SKM-1 treated with dmso at 0.1 percent for 144 hours (cell line): ENCODE measurements around the gene OR3A2.
A peak's percentile ranks its signal among the peaks of the same experiment; 100 is the strongest.
"Not testable (repeated sequence)": the region's sequence is repeated elsewhere in the genome, so short reads cannot be mapped to it uniquely, and the experiment has no call there.

Experiments used
- DNase-seq: peaks from one replicate; lab custom pipeline; 2025; ENCODE audit not compliant: unreplicated experiment; lab: John Stamatoyannopoulos, UW

OR3A2 gene

DNA sequence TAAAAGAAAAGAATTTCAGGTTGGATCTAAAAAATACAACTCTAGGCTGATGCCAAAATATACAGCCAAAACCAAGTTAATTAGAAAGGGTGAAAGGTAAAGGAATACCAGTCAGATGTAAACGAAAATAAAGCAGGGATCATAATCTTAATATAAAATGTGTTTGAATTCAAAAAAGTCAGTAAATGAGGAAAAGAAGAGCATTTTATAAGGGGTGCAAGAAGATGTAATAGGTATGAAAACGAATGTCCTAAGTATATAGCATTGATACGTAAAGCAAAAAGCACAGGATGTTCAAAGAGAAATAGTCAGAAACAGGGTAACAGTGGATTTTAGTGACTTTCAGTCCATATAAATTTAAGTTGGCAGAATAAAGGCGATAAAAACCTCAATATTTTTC, 90.5 kb downstream of the OR3A2 start:
- no peak for DNase-seq

DNA sequence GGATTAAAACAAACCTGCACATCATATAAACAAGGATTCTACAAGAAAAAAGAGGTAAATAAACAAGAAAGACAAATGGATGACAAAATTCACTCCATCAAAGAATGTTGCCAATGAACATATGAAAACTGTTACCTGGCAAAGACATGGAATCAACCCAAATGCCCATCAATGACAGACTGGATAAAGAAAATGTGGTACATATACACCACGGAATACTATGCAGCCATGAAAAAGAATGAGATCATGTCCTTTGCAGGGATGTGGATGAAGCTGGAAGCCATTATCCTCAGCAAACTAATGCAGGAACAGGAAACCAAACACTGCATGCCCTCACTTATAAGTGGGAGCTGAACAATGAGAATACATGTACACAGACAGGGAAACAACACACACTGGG, 92.6 kb downstream of the OR3A2 start:
- not testable (repeated sequence) for DNase-seq

DNA sequence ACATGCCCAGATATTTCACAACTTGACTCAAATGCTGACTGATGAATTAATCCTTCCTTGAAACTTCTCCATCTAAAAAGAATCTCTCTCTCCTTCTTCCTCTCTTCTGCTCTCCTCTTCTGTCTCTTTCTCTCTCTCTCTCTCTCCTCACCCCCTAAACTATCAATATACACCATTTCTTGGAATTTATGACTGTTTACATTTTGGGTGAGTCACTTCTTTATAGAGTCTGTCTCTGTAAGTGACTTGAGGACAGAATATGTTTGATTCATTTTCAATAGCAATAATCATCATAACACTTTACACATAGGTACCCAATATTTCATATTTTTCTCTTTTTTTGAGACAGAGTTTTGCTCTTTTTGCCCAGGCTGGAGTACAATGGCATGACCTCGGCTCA, 103.2 kb downstream of the OR3A2 start:
- no peak for DNase-seq

DNA sequence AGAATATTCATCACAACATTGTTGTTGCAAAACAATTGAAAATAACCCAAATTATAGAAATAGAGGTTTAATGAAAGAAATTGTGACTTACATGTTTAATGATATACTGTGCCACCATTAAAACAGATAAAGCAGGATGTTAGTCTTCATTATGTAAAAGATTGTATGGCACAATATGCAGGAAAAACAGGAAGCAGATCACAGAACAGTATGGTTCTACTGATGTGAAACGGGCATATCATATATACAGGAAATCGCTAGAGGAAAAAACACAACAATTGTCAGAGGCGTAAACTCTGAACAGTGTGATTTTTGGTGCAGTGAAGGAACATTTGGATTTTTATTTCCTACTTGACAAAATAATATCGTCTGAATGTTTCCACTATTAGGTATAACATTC, 110.0 kb downstream of the OR3A2 start:
- no peak for DNase-seq

DNA sequence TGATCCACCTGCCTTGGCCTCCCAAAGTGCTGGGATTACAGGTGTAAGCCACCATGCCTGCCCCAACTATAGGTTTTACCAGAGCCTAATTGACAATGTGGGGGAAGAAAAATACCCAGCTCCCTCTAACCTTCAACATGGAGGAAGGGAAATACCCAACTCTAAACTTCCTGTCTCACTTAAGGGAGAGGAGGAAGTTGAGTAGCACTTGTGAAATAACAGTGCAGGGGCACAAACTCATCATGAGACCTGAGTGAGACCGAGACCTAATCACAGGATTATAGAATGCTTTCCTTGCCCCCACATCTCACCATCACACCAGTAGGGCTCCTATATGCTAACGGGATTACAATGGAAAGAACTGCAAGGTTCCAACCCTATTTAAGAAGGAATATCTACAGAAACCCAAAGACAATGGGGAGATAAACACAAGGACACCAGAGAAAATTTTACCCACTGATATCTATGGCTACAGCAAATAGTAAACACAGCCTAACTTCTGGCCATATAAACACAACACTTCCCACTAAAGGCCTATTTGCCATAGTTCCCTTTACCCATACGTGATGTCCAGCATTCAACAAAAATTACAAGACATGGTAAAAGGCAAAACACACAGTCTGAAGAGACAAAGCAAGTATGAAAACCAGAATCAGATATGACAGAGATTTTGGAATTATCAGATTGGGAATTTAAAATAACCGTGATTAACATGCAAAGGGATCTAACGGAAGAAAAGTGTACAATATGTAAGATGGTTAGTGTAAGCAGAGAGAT, 114.8 kb downstream of the OR3A2 start:
- DNase-seq, result no peak

DNA sequence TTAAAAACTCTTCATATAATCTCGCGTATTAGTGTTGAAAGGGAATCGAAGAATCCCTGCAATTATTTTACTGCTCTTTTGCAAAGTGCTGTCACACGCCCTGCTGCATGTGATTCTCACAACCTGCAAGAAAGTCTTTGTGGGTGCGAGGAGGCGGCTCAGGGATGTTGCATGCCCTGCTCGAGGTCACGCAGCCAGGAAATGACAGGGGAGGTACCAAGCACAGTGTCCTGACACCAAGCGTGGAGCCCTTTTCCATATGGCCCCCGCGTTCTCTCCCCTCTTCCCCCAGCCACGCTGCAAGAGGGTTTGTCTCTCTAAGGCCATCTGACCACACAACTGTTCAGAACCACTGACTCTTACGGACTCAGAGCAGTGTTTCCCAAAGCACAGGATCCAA, 125.5 kb downstream of the OR3A2 start:
- DNase-seq, result no peak

DNA sequence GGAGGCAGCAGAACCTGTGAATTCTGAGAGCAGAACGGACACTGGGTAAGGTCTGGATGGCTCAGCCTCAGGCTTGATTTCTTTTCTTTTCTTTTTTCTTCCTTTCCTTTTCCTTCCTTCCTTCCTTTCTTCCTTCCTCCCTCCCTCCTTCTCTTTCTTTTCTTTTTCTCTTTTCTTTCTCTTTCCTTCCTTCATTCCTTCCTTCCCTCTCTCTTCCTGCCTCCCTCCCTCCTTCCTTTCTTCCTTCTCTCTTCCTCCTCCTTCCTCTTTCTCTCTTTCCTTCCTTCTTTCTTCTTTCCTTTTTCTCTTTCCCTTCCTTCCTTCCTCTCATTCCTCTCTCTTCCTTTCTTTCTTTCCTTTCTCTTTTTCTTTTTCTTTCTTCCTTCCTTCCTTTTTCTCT, 125.9 kb downstream of the OR3A2 start:
- no peak for DNase-seq

DNA sequence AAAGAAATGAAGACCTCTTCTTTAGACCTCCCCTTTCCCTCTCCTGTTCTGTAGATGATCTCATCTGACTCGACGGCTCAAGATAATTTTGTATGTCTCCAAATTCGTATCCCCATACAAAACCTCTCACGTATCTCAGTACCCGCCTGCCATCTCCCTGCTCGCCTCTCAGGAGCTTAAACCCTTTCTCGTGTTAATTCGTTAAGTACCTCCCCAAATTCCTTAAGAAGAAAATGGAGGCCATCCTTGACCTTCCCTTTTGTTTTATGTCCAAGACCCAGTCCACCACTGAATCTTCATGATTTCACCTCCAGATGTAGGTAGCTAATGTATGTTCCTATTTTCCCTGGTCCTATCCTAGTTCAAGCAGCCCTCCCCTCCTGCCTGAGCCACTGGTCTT, 129.5 kb downstream of the OR3A2 start:
- DNase-seq, result no peak

DNA sequence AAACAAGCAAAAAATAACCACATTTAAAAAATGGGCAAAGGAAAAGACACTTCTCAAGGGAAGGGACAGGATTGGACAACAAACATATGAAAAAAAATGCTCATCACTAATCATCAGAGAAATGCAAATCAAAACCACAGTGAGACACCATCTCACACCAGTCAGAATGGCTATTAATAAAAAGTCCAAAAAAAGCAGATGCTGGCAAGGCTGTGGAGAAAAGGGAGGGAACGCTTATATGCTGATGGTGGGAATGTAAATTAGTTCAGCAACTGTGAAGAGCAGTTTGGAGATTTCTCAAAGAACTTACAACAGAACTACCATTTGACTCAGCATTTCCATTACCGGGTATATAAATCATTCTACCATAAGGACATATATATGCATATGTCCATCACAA, 137.1 kb downstream of the OR3A2 start:
- not testable (repeated sequence) for DNase-seq

DNA sequence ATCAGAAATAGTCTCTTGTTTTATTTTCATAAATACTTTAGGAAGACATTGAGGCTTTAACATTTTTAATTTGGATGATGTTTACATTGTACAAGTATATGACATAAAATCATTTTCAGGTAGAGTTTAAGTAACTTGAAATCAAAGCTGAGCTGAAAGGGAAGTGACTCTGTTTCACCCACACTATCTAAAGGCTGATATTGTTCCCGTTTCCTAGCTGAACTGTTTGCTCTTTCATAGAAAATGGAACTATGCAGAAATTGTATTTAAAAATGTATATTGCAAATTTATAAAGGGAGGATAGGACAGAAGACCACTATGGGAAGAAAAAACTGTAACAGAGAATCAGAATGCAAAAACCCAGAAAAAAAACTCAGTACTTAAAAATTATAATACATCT, 141.3 kb downstream of the OR3A2 start:
- DNase-seq, result not testable (repeated sequence)

DNA sequence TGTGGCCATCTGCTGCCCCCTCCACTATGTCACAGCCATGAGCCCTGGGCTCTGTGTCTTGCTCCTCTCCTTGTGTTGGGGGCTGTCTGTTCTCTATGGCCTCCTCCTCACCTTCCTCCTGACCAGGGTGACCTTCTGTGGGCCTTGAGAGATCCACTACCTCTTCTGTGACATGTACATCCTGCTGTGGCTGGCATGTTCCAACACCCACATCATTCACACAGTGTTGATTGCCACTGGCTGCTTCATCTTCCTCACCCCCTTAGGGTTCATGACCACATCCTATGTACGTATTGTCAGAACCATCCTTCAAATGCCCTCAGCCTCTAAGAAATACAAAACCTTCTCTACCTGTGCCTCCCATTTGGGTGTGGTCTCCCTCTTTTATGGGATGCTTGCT, 145.1 kb downstream of the OR3A2 start:
- DNase-seq, result not testable (repeated sequence)

DNA sequence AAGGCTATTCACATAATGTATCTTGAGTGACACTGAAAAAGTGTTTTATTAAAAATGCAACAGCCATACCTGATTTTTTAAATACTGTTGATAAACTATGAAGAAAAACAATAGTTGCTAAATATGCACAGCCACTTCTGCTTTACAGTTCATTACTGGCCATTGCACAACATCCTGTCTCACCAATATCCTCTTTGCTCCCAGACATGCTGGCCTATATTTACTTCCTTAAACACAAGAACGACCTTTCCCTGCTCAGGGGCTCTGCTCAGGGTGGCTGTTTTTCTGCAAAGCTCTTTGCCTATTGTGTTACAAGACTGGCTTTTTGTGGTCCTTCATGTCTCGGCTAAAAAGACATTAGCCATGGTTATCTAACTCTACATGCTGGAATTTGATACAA, 147.4 kb downstream of the OR3A2 start:
- peak; percentile 65 for DNase-seq

DNA sequence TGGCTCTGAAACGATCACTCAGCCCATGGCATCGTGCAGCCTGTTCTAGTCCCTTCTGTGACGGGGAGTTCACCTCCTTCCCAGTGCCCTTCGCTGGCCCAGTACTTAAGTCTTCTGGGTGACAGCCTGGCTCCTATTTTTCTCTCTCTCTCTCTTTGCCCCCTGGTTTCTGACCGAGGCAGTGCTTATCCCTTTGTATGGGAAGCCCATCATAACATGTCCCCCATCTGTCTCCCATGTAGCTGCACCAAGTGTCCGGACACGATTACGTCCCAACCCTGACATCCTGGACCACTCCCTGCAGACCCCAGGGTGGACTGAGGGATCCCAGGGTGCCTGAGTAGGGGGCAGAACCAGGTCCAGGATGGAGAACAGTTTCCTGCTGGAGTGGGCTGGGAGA, 153.8 kb downstream of the OR3A2 start:
- not testable (repeated sequence) for DNase-seq
